ENCODE measurements around the gene PRDM13. TPM values are rescaled to one million over a fixed set of nuclear protein-coding genes. Genes with fewer than 3 reads are reported as not detected.

Gene PRDM13
- 0.88 to 1.3 TPM (median 1.1 TPM) in 5 replicates for total RNA-seq (2022; extraction: Qiagen RNA extraction)

GRCh38 chr6:99606656-99607415 lies at the start of gene PRDM13:
Gene PRDM13, plus strand, starts transcription at chr6:99606833. Its CDS starts 202 bp downstream, at chr6:99607035.

GRCh38 chr6:99568103-99568933 lies 38.3 kb upstream of the PRDM13 start, which contains the start of gene CCNC:
Gene CCNC, minus strand, starts transcription at chr6:99568660. Its CDS starts 133 bp downstream, at chr6:99568527.

Other genes with a start within 250 kb of the PRDM13 start
- gene COQ3, start 212.6 kb upstream of the PRDM13 start, total RNA-seq (2022; extraction: Qiagen RNA extraction), result 9.4 to 12.6 TPM (median 11.5 TPM) in 5 replicates
- 22.2 to 31.5 TPM (median 26.9 TPM) in 5 replicates for gene PNISR, start 181.5 kb upstream of the PRDM13 start, total RNA-seq (2022; extraction: Qiagen RNA extraction)
- 3.8 to 5.2 TPM (median 4.7 TPM) in 5 replicates for gene USP45, start 91.4 kb upstream of the PRDM13 start, total RNA-seq (2022; extraction: Qiagen RNA extraction)
- gene CCNC, start 38.2 kb upstream of the PRDM13 start, total RNA-seq (2022; extraction: Qiagen RNA extraction), result 24.8 to 36.6 TPM (median 31.3 TPM) in 5 replicates